SK-N-SH treated with all-trans-retinoic acid at 6 μM for 48 hours (cell line): ENCODE measurements around the gene DYRK3.

Source experiments
- ZFP30 ChIP-seq: fragments of 450-650 bp; formaldehyde crosslinking; IDR thresholded peaks from 2 replicates; pipeline ENCODE4 v1.5.0; 2022; ENCODE audit warnings: mild to moderate bottlenecking, moderate library complexity
- ZNF8 ChIP-seq: fragments of 450-650 bp; formaldehyde crosslinking; IDR thresholded peaks from 2 replicates; pipeline ENCODE4 v1.5.0; 2020; ENCODE audit warnings: mild to moderate bottlenecking, moderate library complexity
- TF ChIP-seq, protein P1 (sequence below): fragments of 250-450 bp; sonication (Bioruptor Pico); IDR thresholded peaks from 2 replicates; pipeline ENCODE4 v1.8.0; 2020; ENCODE audit warnings: mild to moderate bottlenecking, moderate library complexity, borderline replicate concordance

DNA sequence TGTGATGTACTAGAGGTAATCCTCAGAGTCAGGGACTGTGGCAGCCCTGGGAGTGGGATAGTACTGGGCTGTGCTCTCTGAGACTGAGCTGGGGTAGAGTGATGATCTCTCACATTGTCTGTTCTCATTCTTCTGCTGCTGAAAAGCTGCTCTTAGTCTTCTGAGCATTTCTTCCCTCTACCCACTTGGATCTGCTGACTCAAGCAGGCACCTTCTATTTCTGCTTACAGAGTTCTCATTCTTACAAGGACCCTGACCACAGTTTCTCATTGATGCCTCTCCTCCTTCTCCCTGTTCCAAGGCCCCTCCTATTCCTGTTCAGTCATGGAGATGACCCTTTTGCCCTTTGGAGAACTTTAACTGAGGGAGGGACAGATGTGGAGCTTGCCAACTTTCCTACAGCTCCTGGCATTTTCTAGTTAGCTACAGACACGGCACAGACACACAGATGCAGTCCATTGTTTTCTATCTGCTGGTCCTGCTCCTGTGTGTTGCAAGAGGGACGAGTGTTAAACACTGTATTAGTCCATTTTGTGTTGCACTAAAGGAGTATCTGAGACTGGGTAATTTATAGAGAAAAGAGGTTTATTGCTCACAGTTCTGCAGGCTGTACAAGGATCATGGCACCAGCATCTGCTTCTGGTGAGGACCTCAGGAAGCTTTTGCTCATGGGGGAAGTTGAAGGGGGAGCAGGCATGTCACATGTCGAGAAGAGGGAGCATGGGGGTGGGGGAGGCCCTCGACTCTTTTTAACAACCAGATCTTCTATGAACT is 61.7 kb downstream of the DYRK3 start:
- TF ChIP-seq, protein P1, sequence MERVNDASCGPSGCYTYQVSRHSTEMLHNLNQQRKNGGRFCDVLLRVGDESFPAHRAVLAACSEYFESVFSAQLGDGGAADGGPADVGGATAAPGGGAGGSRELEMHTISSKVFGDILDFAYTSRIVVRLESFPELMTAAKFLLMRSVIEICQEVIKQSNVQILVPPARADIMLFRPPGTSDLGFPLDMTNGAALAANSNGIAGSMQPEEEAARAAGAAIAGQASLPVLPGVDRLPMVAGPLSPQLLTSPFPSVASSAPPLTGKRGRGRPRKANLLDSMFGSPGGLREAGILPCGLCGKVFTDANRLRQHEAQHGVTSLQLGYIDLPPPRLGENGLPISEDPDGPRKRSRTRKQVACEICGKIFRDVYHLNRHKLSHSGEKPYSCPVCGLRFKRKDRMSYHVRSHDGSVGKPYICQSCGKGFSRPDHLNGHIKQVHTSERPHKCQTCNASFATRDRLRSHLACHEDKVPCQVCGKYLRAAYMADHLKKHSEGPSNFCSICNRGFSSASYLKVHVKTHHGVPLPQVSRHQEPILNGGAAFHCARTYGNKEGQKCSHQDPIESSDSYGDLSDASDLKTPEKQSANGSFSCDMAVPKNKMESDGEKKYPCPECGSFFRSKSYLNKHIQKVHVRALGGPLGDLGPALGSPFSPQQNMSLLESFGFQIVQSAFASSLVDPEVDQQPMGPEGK, result no peak
- TF ChIP-seq ZFP30 (no peak), ZNF8 (CRISPR knock-in tag) (no peak)
